HG03064 (cell line): Measurements from ENCODE around the gene PDGFD.

Source experiments
- ATAC-seq: cut with Tn5 transposase; IDR thresholded peaks from one replicate; pipeline ENCODE4 v1.9.1; 2021; ENCODE audit warnings: low read depth; ENCODE audit not compliant: unreplicated experiment

Gene PDGFD

GRCh38 chr11:104015649-104016415, 148.1 kb downstream of the PDGFD start:
- ATAC-seq, result peak; percentile 94

DNA sequence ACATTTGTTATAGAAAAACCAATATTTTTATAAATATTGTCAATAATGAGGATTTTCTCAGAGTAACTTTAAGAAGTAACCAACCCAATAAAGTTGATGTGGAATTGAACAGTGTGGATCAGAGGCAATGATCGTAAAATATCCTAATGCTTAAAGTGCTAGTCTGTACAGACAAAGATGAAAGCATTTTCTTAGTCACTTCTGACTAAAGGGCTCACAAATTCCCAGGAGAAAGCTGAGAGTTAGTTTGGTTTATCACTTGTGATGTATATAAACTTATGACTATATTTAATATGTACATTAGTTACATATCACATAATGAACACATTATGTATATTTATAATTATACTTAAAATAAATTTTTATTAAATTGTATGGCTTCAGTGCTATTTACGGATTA, 152.9 kb downstream of the PDGFD start:
- no peak for ATAC-seq

- ATAC-seq, result no peak
These were observed 154.2 kb downstream of the PDGFD start for GRCh38 chr11:104009744-104010143.

DNA sequence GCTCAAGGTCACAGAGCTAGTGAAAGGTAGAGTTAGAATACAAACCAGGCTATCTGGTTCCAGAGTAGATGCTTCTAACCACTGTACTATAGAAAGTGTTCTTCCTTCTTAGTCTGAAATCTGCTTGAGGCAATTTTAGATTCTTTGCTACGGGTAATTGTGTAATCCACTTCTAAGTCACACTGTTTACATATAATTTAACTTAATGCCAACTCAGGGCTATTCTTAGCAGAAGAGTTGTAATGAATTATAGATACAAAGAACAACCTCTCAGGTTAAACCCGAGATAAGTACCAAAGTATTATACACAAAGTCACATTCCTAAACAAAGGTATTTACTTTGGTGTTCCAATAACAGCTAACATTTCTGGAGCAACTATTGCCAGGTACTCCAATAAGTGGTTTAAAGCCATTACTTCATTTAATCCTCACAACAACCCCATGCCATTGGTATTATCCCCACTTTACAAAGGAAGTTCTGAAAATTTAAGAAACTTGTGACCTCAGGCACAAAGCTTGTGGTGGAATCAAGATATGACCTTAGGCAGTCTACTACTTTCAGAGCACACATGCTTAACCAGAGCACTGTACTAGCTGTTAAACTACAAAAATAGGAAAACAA, 158.6 kb downstream of the PDGFD start:
- no peak for ATAC-seq

- ATAC-seq, result no peak
These were observed 160.5 kb downstream of the PDGFD start for GRCh38 chr11:104003491-104003890.

- no peak for ATAC-seq
These were observed 162.3 kb downstream of the PDGFD start for GRCh38 chr11:104001561-104002056.

- no peak for ATAC-seq
These were observed 163.1 kb downstream of the PDGFD start for GRCh38 chr11:104000798-104001197.

- no peak for ATAC-seq
These were observed 165.0 kb downstream of the PDGFD start for GRCh38 chr11:103998826-103999508.

DNA sequence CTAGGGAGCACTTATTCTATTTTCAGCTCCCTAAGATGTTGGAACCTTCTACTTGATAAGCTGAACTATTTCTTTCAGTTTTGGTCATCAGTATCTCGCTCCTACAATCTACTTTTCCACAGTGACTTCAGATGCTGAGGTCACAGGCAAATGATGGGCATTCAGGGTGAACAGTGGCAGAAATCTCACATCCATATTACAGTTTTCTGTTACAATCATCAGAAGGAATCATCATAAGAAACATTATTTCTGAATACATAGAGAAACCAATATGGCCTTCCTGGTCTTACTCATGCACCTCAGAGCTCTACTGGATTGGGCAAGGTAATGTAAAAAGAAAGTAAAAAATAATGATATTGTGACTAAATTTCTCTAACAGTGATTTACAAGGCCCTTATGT, 166.9 kb downstream of the PDGFD start:
- ATAC-seq, result no peak

- no peak for ATAC-seq
These were observed 168.1 kb downstream of the PDGFD start for GRCh38 chr11:103995896-103996295.

DNA sequence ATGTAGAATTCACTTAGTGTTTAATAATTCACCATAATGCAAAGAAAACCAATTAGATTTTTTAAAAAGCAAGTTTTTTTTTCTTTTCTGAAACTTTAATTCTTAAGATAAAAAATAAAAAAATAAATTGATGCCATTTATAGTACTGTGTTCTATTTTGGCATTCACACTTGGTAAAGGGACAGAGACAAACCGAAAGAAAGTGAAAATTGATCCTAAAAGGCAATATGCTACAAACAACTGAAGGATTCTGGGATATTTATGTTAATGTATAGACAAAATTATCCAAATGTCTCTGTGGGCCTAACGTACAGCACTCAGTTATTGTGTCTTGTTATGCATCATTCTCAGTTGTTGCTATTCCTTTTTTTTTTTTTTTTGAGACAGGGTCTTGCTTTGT, 169.4 kb downstream of the PDGFD start:
- ATAC-seq, result no peak

- ATAC-seq, result no peak
These were observed 169.9 kb downstream of the PDGFD start for GRCh38 chr11:103994094-103994493.

DNA sequence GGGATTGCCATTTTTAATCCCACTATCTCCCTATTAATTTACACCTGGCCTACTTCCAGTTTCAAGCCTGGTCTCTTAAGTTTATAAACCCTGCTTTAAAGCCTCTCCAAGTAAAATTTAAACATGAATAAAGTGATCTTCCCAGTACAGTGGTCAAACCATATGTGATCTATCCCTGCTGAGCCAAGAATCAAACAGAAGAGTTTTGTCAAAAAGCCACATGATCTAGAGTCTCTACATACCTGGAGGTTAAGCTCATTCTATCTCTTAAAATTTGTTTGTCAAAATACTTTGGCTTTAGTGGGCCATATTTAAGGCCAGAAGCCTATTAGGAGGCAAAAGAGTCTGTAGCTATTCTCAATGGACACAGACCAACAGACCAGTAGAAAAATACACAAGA, 170.4 kb downstream of the PDGFD start:
- ATAC-seq, result no peak

GRCh38 chr11:103988595-103988969, 175.4 kb downstream of the PDGFD start:
- no peak for ATAC-seq

- ATAC-seq, result no peak
These were observed 176.0 kb downstream of the PDGFD start for GRCh38 chr11:103987629-103988594.

- ATAC-seq, result no peak
These were observed 178.9 kb downstream of the PDGFD start for GRCh38 chr11:103985041-103985440.

- no peak for ATAC-seq
These were observed 183.8 kb downstream of the PDGFD start for GRCh38 chr11:103980108-103980507.

GRCh38 chr11:103978616-103979595, 185.0 kb downstream of the PDGFD start:
- no peak for ATAC-seq

DNA sequence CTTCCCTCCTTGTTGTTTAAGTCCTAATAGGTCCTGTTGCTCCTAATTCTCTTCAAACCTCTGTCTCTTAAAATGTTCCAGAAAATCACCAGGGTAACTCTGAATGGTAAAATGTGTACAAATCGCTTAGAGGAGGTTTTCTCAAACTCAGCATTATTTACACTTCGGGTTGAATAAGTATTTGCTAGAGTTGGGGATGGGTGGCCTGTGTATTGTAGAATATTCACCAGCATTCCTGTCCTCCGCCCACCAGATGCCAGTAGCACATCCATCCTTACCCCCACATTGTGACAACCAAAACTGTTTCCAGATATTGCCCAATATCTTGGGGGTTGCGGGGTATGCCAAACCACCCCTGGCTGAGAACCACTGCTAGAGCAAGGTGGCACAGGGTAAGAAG, 191.9 kb downstream of the PDGFD start:
- no peak for ATAC-seq
